ENCODE results near the gene ELK3. TPM values are rescaled to one million over a fixed set of nuclear protein-coding genes. Genes with fewer than 3 reads are reported as not detected.

The ELK3 gene
- total and polyA plus RNA-seq, 2 experiments from 2014 or later = 7.3 to 9.6 TPM

- no peaks in the 10 kb centered on the region for H3K9me3 ChIP-seq (ENCODE audit: low read depth)
- H3K36me3 ChIP-seq = no peaks in the 10 kb centered on the region
- TF ChIP-seq CTCF (IDR thresholded peaks at IDR 0.05; ENCODE audit: low read depth, low read length) = no peak
- no peaks in the 10 kb centered on the region for H3K27me3 ChIP-seq
- peak overlapping the region; percentile 99 for H3K4me3 ChIP-seq
- H3K27ac ChIP-seq = no peak overlapping the region
- H3K4me1 ChIP-seq (ENCODE audit: low read depth) = no peaks in the 10 kb centered on the region
- peak; percentile 57 to 86 for DNase-seq (ENCODE audit: low read depth in 1 of 2, low spot score in 1 of 2)
Measured at GRCh38 chr12:96194971-96195844, 1.0 kb downstream of the ELK3 start.

DNA sequence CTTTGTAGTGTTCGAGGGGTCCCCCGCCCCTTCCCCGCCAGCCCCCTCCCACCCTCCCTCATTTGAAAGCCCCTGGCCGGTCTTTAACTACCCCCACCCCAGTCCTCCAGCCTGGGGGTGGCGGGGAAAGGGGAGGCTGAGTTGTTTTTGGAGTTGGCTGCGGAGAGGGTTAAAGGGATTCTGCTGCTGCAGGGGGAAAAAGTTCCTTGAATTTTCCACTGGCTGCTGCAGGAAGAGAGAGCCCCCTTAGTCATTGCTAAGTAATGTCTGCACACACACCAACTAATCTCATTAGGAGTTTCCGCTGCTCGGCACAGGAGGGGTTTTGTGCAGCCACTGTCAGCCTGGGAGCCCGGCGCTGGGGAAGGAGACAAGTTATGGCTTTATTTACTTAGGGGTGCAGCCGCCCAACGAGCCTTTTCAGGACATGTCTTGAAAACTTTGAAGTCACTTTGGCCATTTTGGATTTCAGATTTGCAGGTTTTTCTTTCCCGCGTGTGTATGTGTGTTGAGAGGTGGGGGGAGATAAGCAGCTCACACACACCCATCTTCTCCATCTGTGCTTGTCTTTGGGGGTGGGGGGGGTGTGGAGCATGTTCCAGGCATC is 1.8 kb downstream of the ELK3 start:
- DNase-seq (ENCODE audit: low read depth in 1 of 2, low spot score in 1 of 2) = peak; percentile 50 to 70
- Histone ChIP-seq H3K27me3 (no peaks in the 10 kb centered on the region), H3K4me1 (ENCODE audit: low read depth) (no peaks in the 10 kb centered on the region), H3K4me3 (peak overlapping the region; percentile 99), H3K36me3 (no peaks in the 10 kb centered on the region), H3K27ac (no peak overlapping the region), H3K9me3 (ENCODE audit: low read depth) (no peaks in the 10 kb centered on the region)
- no peak for TF ChIP-seq CTCF (IDR thresholded peaks at IDR 0.05; ENCODE audit: low read depth, low read length)

- Histone ChIP-seq H3K4me3 (no peak overlapping the region), H3K27ac (no peak overlapping the region), H3K4me1 (ENCODE audit: low read depth) (no peaks in the 10 kb centered on the region), H3K9me3 (ENCODE audit: low read depth) (no peaks in the 10 kb centered on the region), H3K27me3 (no peaks in the 10 kb centered on the region), H3K36me3 (no peaks in the 10 kb centered on the region)
- no peak for DNase-seq (ENCODE audit: low read depth in 1 of 2, low spot score in 1 of 2)
- no peak for TF ChIP-seq CTCF (IDR thresholded peaks at IDR 0.05; ENCODE audit: low read depth, low read length)
Measured at GRCh38 chr12:96196781-96197180, 2.6 kb downstream of the ELK3 start.

DNA sequence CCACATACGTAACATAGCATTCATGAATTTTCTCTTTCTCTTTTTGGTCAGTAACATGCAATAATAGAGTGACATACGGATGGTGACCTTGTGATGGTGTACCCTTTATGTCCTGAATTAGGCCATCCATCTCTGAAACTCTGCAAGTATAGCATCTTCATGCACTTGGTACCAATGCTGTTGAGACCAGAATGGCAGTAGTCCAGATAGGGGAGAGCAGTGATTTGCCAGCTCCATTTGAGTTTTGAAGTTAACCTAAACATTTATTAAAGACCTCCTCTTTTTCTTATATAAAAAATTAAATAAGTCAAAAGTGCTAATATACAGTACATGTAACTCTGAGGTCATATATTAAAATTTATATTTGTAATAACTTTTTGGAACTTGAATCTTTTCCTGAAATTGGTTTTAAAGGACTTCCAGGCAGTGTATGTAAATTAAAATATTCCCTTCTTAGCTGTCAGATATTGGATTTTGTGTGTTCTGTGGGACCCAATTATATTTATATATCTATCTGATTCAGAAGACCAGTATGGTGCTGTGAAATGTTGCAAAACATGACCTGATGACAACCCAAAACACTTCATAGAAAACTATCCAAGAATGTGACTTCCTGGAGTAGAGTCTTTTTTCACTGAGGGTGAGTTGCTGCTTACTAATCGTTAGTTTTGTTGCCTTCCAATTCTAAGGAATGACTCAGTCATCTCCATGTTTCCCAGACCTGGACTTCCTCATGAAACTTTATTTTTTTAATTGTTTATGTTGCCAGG is 3.5 kb downstream of the ELK3 start:
- H3K4me3 ChIP-seq = no peak overlapping the region

More for the DNA sequence above, 3.5 kb downstream of the ELK3 start:
- Histone ChIP-seq H3K36me3 (no peaks in the 10 kb centered on the region), H3K9me3 (ENCODE audit: low read depth) (no peaks in the 10 kb centered on the region), H3K27me3 (no peaks in the 10 kb centered on the region), H3K4me1 (ENCODE audit: low read depth) (no peaks in the 10 kb centered on the region), H3K27ac (no peak overlapping the region)
- peak in 1 of 2 donors; percentile 87 for DNase-seq (ENCODE audit: low read depth in 1 of 2, low spot score in 1 of 2)
- no peak for TF ChIP-seq CTCF (IDR thresholded peaks at IDR 0.05; ENCODE audit: low read depth, low read length)

Data from cardiac muscle cell (in vitro differentiated cells and primary cell).